ENCODE results near the gene BRICD5.

The BRICD5 gene

DNA sequence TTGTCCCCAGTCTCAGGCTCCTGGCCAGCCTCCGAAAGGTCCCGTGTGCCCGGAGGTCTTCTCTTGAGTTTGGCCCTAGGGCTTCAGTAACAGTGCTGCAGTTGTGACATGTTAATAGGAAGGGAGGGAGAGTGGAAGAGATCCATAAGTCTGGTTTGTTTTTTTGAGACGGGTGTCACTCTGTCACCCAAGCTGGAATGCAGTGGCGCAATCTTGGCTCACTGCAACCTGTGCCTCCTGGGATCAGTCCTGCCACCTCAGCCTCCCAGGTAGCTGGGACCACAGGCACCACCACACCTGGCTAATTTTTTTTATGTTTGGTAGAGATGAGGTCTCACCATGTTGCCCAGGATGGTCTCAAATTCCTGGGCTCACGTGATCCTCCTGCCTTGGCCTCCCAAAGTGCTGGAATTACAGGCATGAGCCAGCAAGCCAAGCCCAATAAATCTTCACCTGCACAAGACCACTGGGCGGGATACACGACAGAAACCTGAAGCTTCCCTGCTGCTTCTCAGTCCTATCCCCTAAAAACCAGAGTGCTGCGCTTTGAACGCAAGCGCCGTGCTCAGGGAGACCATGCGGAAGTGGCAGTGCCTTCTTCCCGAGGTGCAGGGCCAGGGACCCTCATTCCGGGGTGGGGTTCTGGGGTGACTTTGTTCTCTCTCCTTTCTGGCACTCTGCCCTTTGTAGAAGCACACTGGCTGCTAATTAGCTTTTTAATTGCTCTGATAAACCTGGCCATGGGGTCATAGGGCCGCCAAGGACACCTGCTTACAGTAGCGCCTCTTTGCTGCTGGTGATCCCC, 44.2 kb downstream of the BRICD5 start:
- no peak for DNase-seq (ENCODE audit: low read depth in 2 of 3, low spot score in 1 of 3)

DNA sequence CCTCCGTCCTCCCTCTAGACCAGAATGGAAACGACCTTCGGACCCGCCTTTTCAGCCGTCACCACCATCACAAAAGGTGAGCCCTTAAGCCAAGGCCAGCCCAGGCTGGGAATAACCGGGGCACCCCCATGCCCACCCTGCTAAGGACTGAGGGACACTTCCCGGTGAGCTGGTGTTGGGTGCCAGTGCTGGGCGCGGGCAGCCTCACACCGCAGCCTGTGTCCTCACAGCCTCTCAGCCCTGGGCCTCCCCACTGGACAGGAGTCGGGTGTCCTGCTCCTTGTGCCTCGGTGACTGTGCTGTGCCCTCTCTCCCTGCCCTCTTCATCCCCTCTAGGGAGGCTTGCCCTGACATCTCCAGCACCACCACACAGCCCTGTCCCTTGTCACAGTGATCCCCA, 44.8 kb downstream of the BRICD5 start:
- DNase-seq (ENCODE audit: low read depth in 2 of 3, low spot score in 1 of 3), result no peak

DNA sequence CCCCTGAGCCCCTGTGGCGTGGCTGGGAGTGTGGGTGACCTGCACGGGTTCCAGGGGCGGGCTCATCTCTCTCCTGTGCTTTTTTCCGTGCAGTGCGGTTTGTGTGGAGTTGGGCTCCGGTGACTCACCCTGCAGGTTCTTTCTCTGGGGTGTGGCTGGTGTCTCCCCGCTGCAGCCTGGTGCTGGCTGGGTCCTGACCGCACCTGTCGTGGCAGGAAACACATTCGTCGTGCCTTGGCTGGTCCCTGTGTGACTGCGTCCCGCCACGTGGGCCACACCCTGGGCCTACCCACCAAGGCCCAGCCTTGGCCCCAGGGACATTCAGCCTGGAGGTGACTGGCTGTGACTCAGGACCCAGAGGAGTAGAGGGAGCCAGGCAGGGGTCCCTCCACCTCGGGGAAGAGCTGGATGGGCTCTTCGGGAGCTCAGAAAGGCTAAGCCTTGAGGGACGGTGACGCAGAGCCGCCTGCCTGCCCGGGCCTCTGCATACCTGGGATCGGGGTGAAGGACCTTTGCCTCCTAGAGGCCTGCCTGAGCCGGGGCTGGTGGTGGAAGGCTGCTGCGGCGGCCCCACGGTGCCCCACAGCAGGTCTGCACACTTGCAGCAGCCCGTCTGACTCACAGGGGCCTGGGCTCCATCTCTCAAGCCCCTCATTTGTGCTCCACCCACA, 47.3 kb downstream of the BRICD5 start:
- DNase-seq (ENCODE audit: low read depth in 2 of 3, low spot score in 1 of 3), result no peak

DNA sequence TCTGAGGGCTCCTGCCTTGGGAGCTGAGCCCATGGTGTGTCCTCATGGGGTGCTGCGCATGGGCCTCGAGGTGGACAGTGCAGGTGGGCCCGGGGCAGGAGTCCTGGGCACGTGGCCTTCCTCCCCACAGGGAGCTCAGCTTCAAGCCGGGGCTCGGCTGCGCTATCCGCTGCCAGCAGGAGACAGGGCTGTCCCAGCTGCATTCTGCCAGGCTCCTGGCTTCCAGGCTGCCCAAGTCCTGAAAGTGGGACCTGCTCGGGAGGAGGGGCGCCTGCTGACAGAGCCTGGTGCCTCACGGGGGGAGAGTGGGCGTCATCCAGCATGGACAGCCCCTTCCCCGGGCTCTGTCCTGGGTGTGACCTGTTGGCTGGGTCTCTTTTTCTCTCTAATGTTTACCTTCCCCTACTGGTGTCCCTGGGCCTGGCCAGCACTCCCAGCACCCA, 48.0 kb downstream of the BRICD5 start:
- DNase-seq (ENCODE audit: low read depth in 2 of 3, low spot score in 1 of 3), result no peak

DNA sequence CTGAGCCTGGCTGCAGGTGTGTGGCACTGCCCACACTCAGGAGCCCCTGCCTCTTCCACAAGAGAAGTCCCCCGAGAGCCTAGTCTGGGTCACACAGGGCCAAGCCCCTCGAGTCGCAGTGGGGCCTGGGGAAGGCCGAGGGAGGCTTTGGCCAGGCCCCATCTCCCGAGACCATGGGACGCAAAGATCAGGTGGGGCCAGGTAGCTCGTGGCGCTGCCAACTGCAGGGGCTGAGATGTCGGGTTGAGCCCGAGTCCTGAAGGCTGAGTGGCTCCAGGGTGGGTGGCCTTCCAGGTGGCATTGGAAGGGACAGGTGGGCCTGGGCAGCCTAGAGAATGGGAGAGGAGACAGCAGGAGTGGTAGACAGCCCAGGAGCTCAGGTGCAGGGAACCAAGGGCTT, 48.8 kb downstream of the BRICD5 start:
- no peak for DNase-seq (ENCODE audit: low read depth in 2 of 3, low spot score in 1 of 3)

DNA sequence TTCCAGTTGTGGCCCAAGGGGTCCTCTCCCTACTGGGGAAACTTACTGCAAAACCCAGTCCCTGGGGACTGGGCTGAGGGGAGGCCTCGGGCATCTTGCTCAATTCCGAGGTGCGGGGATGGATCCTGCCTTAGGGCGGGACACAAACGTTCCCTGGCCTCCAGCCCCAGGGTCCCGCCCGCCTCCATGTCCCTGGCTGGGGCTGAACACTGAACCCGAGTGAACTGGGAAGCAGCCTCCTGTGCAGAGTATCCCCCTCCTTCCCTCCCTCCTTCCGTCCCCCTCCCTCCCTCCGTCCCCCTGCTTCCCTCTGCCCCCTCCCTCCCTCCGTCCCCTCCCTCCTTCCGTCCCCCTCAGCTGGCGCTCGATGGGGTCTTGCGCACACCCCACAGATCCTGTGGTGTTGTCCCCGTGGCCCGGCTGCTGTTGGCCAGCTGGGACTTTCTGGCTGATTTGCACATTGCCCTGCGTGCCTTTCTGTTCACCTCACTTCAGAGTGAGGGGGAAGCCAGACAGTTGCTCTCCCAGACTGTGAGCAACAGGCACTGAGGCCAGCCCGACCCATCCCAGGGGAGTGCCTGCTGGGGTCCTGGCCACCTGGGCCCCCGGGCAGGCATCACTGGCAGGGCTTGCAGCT, 49.6 kb downstream of the BRICD5 start:
- no peak for DNase-seq (ENCODE audit: low read depth in 2 of 3, low spot score in 1 of 3)
